HG03442 (cell line): ENCODE measurements around the gene LMO2.

Source experiments
- ATAC-seq: cut with Tn5 transposase; IDR thresholded peaks from one replicate; pipeline ENCODE4 v1.9.1; 2021; ENCODE audit warnings: mild to moderate bottlenecking, moderate library complexity; ENCODE audit not compliant: unreplicated experiment

The LMO2 gene

GRCh38 chr11:33916736-33917135 lies 24.9 kb upstream of the LMO2 start:
- ATAC-seq: no peak

- no peak for ATAC-seq
Observed at GRCh38 chr11:33915526-33915925, 23.6 kb upstream of the LMO2 start.

- ATAC-seq: no peak
Observed at GRCh38 chr11:33913991-33914390, 22.1 kb upstream of the LMO2 start.

- ATAC-seq: peak; percentile 87
Observed at GRCh38 chr11:33912405-33913361, 20.8 kb upstream of the LMO2 start.

- ATAC-seq: no peak
Observed at GRCh38 chr11:33910958-33911339, 19.1 kb upstream of the LMO2 start.

- no peak for ATAC-seq
Observed at GRCh38 chr11:33910296-33910957, 18.6 kb upstream of the LMO2 start.

- ATAC-seq: no peak
Observed at GRCh38 chr11:33909552-33909951, 17.7 kb upstream of the LMO2 start.

GRCh38 chr11:33909150-33909549 lies 17.3 kb upstream of the LMO2 start:
- no peak for ATAC-seq

GRCh38 chr11:33907421-33907820 lies 15.5 kb upstream of the LMO2 start:
- no peak for ATAC-seq

- ATAC-seq: no peak
Observed at GRCh38 chr11:33906484-33907186, 14.8 kb upstream of the LMO2 start.

- no peak for ATAC-seq
Observed at GRCh38 chr11:33904102-33904501, 12.2 kb upstream of the LMO2 start.

- no peak for ATAC-seq
Observed at GRCh38 chr11:33900159-33900840, 8.4 kb upstream of the LMO2 start.

GRCh38 chr11:33899400-33900037 lies 7.6 kb upstream of the LMO2 start:
- ATAC-seq: no peak

GRCh38 chr11:33898957-33899356 lies 7.1 kb upstream of the LMO2 start:
- no peak for ATAC-seq

GRCh38 chr11:33897761-33898375 lies 6.0 kb upstream of the LMO2 start:
- ATAC-seq: no peak

GRCh38 chr11:33896911-33897310 lies 5.0 kb upstream of the LMO2 start:
- ATAC-seq: no peak

- no peak for ATAC-seq
Observed at GRCh38 chr11:33895752-33896137, 3.9 kb upstream of the LMO2 start.

- no peak for ATAC-seq
Observed at GRCh38 chr11:33894398-33894746, 2.5 kb upstream of the LMO2 start.

- peak; percentile 83 for ATAC-seq
Observed at GRCh38 chr11:33893711-33894397, 2.0 kb upstream of the LMO2 start.
